RKO (cell line): Measurements from ENCODE around the gene SNRNP70.
A peak's percentile ranks its signal among the peaks of the same experiment; 100 is the strongest.

Experiments
- DNase-seq: peaks from one replicate; pipeline ENCODE4 v3.0.0-alpha.2; 2016; ENCODE audit warnings: low spot score

The SNRNP70 gene

DNA sequence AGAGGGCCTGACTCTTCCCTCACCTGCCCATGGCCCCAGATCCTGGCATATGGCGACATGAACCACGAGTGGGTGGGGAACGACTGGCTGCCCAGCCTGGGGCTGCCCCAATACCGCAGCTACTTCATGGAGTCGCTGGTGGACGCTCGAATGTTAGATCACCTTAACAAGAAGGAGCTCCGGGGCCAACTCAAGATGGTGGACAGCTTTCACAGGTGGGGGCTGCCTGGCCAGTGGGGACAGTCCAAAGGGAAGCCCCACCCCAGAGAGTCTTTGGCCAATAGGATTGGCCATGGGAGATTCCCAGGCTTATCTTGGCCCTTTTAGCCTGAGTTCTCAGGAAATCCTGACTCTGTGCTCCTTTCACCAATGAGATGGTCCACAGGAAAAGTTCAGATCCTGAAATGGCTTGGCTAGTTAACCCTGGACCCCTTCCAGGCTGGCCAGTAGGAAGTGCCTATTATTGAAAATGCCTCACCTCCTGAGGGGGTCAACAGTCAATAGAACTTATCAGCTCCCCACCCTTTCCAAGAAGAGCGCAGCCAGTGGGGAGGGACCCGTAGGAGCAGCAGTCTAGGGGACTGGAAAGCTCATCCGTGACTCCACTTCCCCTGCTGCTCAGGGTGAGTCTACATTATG is 62.9 kb downstream of the SNRNP70 start:
- no peak for DNase-seq

DNA sequence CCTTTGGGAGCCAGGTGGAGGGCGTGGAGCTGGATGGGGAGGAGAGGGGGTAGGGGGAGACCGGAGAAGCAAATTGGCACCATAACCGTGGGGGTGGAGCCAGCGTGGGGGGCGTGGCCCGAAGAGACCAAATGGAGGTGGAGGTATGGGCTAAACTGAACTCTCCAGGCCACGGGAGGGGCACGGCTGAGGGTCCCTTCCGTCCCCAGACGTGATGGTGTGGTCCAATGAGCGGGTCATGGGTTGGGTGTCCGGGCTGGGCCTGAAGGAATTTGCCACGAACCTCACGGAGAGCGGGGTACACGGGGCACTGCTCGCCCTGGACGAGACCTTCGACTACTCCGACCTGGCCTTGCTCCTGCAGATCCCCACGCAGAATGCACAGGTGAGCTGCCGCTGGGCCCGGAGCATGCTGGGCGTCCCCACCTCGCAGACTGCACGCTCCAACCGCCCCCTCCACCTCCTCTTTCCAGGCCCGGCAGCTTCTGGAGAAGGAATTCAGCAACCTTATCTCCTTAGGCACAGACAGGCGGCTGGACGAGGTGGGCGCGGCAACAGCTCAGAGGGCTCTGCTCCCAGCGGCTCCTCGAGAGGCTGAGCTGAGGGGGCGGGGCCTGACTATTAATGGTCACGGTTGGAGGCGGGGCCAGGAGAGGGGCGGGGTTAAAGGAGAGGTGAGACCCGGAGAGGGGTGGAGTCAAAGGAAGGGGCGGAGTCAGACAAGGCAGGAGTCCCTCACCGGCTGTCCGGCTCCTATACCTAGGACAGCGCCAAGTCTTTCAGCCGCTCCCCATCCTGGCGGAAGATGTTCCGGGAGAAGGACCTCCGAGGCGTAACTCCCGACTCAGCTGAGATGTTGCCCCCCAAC is 63.8 kb downstream of the SNRNP70 start:
- peak; percentile 90 for DNase-seq

DNA sequence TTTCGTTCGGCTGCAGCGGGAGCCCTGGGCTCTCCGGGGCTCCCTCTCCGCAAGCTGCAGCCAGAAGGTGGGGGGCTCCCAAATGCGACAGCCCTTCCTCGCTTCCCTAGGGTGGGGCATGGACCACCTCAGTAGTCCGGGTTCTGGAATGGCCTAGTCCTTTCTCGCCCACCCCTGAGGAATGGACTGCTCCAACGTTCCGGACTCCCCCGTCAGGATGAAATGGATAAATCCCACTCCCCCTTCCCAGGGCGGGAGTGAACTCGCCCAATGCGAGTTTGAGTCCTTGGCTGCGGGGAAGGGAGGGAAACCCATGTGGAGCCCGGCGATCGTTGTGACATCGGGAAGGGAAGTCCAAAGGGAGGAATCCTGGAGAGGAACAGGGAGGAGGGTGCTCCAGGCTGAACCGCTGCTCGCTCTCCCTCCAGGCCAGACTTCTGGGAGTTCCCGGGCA is 64.4 kb downstream of the SNRNP70 start:
- peak; percentile 85 for DNase-seq

DNA sequence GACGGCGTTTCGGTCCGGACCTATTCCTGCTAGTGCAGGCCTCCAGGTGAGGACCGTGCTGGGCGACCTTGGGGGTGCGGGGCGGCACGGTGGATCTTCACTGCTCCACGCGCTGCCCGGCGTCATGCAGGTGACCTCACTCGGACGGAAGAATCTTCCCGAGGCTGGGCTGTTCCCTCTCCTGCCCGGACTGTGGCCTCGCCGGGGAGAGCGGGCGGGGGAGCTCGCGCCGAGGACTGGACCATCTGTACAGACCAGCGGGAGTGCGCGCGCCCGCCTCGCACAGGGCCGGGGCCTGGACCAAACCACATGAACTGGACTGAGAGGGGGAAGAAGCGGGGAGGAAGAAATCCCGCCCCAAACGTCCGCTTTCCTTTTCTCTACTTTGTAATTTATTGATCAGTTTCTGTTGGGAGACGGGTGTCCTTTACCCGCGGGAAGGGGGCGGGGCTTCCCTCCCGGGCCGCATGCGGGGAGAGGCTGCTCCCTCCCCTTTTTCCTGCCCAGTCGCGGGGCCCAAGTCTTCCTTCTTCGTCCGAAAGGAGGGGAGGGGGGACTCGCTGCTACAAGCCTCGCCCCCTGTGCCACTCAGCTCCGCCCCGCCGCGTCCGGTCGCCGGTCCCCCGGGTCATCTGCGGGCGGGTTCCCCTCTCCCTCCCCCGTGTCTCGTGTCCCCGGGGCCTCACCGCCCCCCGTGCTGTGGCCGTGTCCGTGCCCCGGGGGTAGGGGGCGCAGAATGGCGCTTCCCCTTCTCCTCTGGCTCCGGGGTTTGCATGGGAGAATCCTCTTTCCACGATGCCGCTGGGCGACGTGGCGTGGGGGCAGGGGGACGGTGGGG is 65.1 kb downstream of the SNRNP70 start:
- DNase-seq = peak; percentile 91

DNA sequence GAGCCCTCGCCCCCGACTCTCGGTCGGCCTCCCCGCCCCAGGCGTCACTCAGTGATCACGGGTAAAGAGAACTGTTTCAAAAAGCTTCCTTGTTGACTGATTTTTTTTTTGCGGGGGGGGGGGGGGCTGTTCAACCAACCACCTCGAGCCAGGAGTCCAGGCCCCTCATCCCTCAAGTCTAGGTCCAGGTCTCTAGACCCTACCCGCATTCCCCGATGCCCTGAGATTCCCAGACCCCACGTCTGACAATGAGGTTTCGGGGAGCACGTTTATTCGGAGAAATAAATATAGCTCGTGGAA is 65.6 kb downstream of the SNRNP70 start:
- peak; percentile 40 for DNase-seq

DNA sequence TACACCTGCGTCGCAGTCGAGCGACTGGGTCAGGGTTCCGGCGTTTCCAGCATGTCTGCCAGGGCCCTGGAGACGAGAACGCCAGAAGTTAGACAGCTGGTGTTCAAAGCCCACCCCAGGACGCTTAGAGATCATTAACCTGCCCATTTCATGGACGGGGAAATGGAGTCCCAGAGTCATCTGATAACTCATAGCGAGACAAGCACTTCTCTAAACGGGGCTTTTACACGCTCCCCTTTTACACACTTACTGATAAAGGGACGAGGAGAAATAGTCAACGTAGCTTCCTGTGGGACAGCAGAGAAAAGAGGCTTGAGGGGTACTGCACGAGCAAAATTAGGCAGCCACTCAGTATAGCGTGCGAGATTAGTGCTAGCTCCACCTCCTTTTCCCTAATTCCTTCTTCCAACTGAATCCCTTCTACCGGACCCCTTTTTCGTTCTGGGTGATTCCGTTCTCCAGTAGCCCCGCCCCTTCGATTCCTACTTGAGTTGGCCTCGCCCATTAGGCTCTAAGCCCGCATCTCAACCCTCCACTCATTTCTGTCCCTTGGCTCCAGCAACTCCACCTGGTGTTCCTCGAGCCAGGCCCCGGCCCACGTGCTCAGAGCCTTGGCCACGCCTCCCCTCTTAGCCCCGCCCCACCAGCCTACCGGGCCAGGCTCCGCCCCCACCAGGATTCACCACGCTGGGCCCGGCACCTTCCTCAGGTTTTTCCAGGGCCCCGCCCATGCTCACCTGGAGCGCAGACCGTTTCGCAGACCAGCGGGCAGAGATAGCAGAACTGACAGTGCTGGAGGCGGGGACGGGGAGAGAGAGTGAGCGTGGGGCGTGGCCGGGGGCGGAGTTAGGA is 66.2 kb downstream of the SNRNP70 start:
- DNase-seq = peak; percentile 91

DNA sequence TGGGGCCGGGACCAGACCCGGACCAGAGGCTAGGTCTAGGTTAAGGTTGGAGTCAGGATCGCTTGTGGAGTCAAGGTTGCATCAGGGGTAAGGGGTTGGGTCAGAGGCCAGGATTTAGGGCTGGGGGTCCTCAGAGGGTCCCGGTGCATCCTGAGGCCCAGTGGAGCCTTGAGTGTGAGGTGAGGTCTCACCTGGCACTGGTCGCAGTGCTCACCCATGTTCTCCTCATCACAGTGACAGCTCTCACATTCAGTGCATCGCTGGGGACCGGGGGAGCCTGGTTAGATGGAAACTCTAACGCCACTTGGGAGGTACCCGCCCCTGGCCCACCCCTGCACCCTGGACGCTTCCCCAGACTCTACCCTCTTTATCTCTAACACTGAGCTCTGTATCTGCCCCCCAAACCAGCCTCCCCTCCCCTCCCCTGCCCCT is 66.9 kb downstream of the SNRNP70 start:
- no peak for DNase-seq

DNA sequence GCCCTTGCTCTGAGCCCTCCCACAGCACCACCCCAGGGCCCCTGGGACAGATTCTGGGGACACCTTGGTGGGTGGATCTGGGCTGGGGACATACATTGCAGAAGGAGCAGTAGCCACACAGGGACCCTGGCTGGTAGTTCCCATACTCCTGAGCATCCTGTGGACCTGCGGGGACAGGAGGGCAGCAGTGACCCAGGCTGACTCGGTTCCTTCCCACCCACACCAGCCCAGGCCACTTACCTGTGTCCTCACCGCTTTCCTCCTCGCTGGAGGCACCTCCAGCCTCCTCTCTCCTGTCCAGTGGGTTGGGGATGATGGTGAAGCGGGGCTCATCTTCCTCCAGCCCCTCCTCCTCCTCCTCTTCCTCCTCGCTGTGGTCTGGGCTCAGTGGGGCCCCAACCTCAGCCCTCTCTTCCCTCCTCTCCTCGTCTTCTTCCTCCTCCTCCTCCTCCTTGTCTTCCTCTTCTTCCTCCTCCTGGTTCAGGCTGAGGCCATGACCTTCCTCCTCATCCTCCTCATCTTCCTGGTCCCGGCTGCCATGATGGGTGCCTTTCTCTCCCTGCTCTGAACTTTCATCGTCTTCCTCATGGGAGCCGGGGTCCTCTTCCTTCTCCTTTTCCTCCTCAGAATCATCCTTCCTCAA is 68.0 kb downstream of the SNRNP70 start:
- DNase-seq = no peak

DNA sequence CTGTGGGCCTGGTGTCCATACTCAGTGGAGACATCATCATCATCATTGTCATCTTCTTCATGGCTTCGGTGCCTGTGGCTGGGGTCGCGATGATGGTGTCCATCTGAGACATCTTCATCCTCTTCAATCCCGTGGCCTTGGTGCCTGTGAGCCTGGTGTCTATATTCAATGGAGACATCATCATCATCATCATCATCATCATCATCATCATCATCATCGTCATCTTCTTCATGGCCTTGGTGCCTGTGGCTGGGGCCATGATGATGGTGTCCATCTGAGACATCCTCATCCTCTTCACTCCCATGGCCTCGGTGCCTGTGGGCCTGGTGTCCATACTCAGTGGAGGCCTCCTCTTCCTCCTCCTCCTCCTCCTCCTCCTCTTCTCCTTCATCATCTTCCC is 69.0 kb downstream of the SNRNP70 start:
- DNase-seq = no peak

DNA sequence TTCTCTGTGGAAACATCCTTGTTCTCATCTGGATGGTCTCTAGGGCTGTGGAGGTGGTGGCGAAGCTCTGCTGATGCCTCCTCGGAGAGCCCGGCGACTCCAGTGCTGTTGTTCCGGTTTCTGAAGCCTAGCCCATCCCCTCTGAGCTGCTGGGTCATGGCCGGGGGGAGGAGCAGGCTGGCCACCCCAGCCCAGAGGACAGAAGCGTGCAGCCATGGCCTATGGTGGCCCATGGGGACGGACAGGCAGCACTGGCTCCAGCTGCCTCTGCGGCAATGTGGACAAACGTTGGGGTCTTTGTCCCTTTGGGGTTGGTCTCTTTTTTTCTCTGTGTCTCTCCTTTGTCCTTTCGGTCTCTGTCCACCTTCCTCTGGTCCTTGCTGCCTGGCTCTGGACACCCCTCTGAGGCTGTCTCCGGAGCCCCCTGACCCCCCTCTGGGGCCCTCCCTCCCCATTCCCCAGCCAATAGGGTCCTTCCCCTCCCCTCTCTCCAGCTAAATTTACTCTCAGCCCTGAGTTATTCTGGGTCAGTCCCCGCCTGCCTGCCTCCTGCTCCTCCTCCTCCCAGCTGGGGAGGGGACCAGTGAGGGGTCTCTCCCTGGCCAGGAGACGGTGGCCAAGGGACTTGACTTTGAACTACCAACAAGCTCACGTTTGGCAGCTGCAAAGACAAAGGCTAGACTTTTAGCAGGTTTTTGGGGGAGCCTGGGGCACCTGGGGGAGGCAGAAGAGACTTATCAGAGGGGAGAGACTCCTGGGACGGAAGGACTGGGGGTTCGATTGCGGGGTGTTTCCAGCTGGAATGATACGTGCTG is 70.0 kb downstream of the SNRNP70 start, which contains the start of gene HRC:
Gene HRC, minus strand, starts transcription at position 392 of the 815 bp plus-strand sequence. Its CDS starts 159 bp downstream, at position 233.
- DNase-seq = no peak

DNA sequence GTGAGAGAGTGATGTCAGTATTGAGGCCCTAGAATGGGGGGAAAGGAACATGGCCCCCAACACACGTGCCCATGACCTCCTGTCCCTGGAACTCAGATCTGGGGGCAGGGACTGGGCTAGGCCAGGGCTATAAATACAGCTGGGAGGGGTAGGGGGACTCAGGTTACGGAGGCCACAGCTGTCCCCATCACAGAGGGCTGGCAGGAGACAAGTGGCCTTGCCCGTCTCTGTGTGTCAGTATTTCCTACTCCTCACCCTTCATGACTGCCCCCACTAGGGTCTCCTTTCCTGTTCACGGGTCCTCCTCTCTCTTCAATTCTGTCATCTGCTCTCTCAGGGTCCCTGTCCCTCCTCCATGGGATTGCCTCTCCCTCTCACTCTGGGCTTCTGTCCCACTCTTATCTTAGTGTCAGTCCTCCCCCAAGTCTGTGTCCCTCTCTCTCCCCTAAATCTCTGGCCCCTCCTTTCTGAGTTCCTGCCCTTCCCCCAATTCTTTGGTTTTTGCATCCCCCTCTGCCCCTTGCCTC is 70.6 kb downstream of the SNRNP70 start:
- no peak for DNase-seq

DNA sequence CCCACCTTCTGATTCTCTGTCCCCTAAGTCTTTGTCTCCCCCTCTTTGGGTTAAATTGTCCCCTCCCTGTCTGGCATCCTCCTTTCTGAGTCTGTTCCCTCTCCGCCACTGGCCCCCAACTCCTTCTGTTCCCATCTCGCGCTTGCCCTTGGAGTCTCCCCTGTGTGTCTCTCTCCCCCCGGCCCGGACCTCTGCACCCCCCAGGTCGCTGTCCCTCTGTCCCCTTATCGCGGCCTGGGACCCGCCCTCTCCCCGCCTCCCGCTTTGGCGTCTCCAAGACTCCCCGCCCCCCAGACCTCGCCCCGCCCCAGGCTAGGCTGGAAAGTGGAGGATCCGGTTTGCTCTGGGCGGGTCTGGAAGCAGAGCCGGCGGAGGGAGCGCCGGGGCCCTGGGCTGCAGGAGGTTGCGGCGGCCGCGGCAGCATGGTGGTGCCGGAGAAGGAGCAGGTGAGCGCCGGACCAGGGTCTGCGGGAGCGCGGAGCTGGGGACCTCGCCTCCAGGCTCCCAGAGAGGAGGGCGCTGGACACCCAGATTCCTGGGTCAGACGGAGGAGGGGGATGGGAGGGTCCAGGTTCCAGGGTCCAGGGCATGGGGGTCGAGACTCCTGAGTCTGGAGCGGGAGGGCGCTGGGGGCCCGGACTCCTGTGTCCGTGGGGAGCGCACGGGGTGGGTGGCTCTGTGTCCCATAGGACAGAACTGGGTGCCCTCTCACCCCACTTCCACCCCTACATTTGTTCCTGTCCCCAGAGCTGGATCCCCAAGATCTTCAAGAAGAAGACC is 72.4 kb downstream of the SNRNP70 start, which contains the start of gene TRPM4:
Gene TRPM4, plus strand, starts transcription at position 348 of the 780 bp plus-strand sequence. Its CDS starts 75 bp downstream, at position 423.
- DNase-seq = peak; percentile 80
